ENCODE data around the gene CHST11. TPM values are rescaled to one million over a fixed set of nuclear protein-coding genes. Genes with fewer than 3 reads are reported as not detected.

CHST11 gene
- total RNA-seq = 8.9 and 28.5 TPM in 2 replicates

DNA sequence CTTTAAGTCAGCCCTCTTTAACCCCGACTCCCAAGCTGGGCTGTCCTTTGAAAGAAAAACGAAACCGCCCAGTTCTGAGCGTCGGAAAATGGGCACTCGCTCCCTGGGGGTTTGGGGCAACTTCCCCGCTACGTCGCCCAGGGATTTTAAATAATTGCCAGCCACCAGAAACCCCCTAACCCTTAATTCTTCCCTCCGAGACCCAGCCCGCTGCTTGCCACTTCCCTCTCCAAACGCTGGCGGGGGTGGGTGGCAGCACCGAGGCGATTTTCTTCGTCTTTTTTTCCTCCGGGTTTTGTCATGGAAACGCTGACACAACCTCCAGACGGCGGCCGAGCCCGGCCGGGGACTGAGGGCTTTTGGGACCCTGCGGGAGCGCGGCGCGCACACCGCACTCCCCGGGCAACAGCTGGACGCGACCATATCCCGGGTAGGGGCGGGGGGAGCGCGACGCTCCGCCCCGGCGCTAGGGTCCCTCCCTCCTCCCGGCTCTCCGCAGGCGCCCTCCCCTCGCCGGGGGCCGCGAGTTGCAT, at the start of gene CHST11:
TSS of gene CHST11 (plus strand) at position 532 of the 533 bp plus-strand sequence.

Other genes with a start within 250 kb of the CHST11 start
- gene TXNRD1, start 241.2 kb upstream of the CHST11 start, total RNA-seq = 135 and 151 TPM in 2 replicates
- 1.0 and 5.8 TPM in 2 replicates for gene EID3, start 153.2 kb upstream of the CHST11 start, total RNA-seq

All from nasal cavity respiratory epithelium epithelial cell of viscerocranial mucosa (primary cell).